Breast epithelium (tissue), 3 donors: ENCODE data around the gene SLC35B4.

Experiments used
- CTCF ChIP-seq, 3 donors: fragments of 450-650 bp; IDR thresholded peaks; one replicate each; pipeline ENCODE4 v1.5.1; 2016 to 2017; ENCODE audit warnings: antibody characterized with exemption in 3 of 3, mild to moderate bottlenecking in 3 of 3, moderate library complexity in 3 of 3
- POLR2A ChIP-seq: fragments of 450-650 bp; IDR thresholded peaks from one replicate; pipeline ENCODE4 v1.6.1; 2016; ENCODE audit warnings: antibody characterized with exemption, mild to moderate bottlenecking, moderate library complexity
- POLR2AphosphoS5 ChIP-seq, 3 donors: sonication (generic); formaldehyde crosslinking; IDR thresholded peaks; one replicate each; pipeline ENCODE4 v1.6.1; 2017; ENCODE audit warnings: antibody characterized with exemption in 3 of 3

- no peak for TF ChIP-seq CTCF (IDR thresholded peaks at IDR 0.05)
- no peak for TF ChIP-seq POLR2AphosphoS5 (IDR thresholded peaks at IDR 0.05)
- no peak for TF ChIP-seq POLR2A
Measured at GRCh38 chr7:134320201-134320600, 3.5 kb upstream of the SLC35B4 start.
